Measurements from ENCODE around the gene CNTNAP3B. TPM values are rescaled to one million over a fixed set of nuclear protein-coding genes. Genes with fewer than 3 reads are reported as not detected.
"Not testable (repeated sequence)": the region's sequence is repeated elsewhere in the genome, so short reads cannot be mapped to it uniquely, and the experiment has no call there.

The CNTNAP3B gene
- total RNA-seq, 5 donors from 2014 or later (not counting 1 experiment from before 2014, with no cell fraction given): 0.26 TPM; not detected in 4

DNA sequence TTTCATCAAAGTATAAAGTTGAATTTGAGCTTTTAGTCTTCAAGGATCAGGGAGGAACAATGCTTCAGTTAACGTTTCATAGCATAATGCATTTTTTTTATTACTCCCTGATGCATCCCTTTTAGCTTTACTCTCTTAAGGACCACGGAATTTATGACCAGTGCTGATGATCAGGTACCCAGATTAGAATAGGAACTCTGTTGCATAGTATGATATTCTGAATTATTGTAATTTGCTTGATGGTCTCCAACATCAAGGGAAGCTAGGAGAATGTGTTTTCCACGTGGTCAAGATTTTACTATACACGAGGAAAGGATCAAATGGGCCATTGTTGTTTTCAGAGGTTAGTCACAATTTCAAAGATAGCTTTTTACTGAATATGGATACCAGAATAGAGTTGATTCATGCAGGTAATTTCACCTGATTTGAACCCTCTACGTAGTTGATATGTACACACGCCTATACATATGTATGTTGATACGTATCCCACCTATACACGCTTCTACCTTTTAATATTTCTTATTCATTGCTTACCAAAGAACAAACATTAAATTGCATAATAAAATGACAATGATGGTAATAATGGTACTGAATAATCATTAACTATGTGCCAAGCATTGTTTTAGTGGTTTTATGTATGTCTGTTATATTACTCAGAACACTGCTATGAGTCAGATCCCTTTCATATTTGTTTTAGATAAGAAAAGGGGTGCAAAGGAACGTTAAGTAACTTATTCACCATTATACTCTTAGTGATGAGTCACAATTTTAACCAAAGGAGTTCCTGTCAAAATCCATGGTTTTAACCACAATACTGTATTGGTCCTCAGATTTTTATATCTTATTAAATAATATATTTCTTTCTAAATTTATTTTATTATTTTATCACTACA, 277.1 kb downstream of the CNTNAP3B start:
- H3K27me3 ChIP-seq (replicated peaks in 1 of 2; ENCODE audit: control insufficient read depth in 2 of 2, extremely low read depth in 1 of 2, insufficient read depth in 2 of 2, low read length in 1 of 2); H3K27ac ChIP-seq (ENCODE audit: low read length); H3K27ac Mint-ChIP-seq; H3K9me3 Mint-ChIP-seq; ATAC-seq (replicated peaks in 1 of 4); H3K9me3 ChIP-seq; POLR2A ChIA-PET; DNase-seq; H3K4me3 Mint-ChIP-seq; H3K36me3 Mint-ChIP-seq; CTCF ChIA-PET; H3K27me3 Mint-ChIP-seq; H3K4me1 Mint-ChIP-seq; H3K36me3 ChIP-seq (ENCODE audit: control insufficient read depth in 2 of 2, extremely low read depth in 1 of 2, insufficient read depth in 1 of 2, low read length in 1 of 2); H3K4me1 ChIP-seq (ENCODE audit: control insufficient read depth in 1 of 2, extremely low read depth in 1 of 2, insufficient read depth in 2 of 2, low read length in 2 of 2); H3K4me3 ChIP-seq (ENCODE audit: control insufficient read depth in 1 of 2, extremely low read depth in 1 of 2, low read length in 1 of 2): not testable (repeated sequence)
- no CpG with 5 or more reads among the region's 9 CpGs for WGBS (ENCODE audit: insufficient coverage)

DNA sequence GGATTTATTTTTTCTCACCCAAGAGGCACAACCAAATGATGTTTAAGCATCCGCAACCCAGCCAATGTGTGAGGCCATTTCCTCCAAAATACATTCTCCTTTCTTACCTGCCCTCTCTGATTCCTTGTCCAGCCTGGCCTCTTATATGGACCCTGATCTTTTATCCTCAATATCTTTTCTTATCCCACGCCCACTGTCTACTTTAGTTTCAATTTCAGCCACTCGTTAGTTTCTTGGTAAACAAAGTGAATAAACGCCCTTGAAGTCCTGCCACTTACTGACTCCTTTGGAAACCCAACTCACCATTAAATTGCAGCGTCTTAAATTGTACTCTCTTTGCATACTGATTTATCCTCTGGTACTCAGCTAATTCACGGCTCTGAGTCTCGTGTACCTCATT, 281.4 kb downstream of the CNTNAP3B start:
- DNase-seq; CTCF ChIA-PET; H3K9me3 ChIP-seq; ATAC-seq (replicated peaks in 1 of 4); H3K4me3 ChIP-seq (ENCODE audit: control insufficient read depth in 1 of 2, extremely low read depth in 1 of 2, low read length in 1 of 2); H3K4me1 Mint-ChIP-seq; H3K36me3 ChIP-seq (ENCODE audit: control insufficient read depth in 2 of 2, extremely low read depth in 1 of 2, insufficient read depth in 1 of 2, low read length in 1 of 2); H3K27me3 ChIP-seq (replicated peaks in 1 of 2; ENCODE audit: control insufficient read depth in 2 of 2, extremely low read depth in 1 of 2, insufficient read depth in 2 of 2, low read length in 1 of 2); H3K27me3 Mint-ChIP-seq; H3K36me3 Mint-ChIP-seq; H3K9me3 Mint-ChIP-seq; H3K27ac ChIP-seq (ENCODE audit: low read length); H3K4me1 ChIP-seq (ENCODE audit: control insufficient read depth in 1 of 2, extremely low read depth in 1 of 2, insufficient read depth in 2 of 2, low read length in 2 of 2); H3K27ac Mint-ChIP-seq; POLR2A ChIA-PET; H3K4me3 Mint-ChIP-seq: not testable (repeated sequence)
- no CpG with 5 or more reads among the region's 7 CpGs for whole genome bisulfite sequencing (ENCODE audit: insufficient coverage)

Other genes starting within 250 kb of the CNTNAP3B start
- gene SPATA31A6, start 54.2 kb upstream of the CNTNAP3B start, total RNA-seq: not detected